Hepatocyte (in vitro differentiated cells): ENCODE results near the gene TOM1L1. TPM values are rescaled to one million over a fixed set of nuclear protein-coding genes. Genes with fewer than 3 reads are reported as not detected.

Experiments used
- DNase-seq: peaks from one replicate; pipeline ENCODE4 v3.0.0-alpha.2; 2016; ENCODE audit warnings: low spot score
- H2AFZ ChIP-seq: fragments of 200-600 bp; sonication (generic); 2 replicates; pipeline ENCODE4 v1.6.0; 2016; ENCODE audit warnings: antibody characterized with exemption, mild to moderate bottlenecking
- H3K27ac ChIP-seq: fragments of 200-600 bp; sonication (generic); 2 replicates; pipeline ENCODE4 v1.5.1; 2016; ENCODE audit warnings: mild to moderate bottlenecking
- H3K27me3 ChIP-seq: fragments of 200-600 bp; sonication (generic); 2 replicates; pipeline ENCODE4 v1.6.1; 2016
- H3K36me3 ChIP-seq: fragments of 200-600 bp; sonication (generic); replicated peaks from 2 replicates; pipeline ENCODE4 v1.5.1; 2016; ENCODE audit warnings: low read depth; ENCODE audit not compliant: insufficient read depth
- H3K4me1 ChIP-seq: fragments of 200-600 bp; sonication (generic); 2 replicates; pipeline ENCODE4 v1.5.1; 2016; ENCODE audit warnings: mild to moderate bottlenecking, moderate library complexity; ENCODE audit not compliant: insufficient read depth
- H3K4me2 ChIP-seq: fragments of 200-600 bp; sonication (generic); 2 replicates; pipeline ENCODE4 v1.6.0; 2016
- H3K4me3 ChIP-seq: fragments of 200-600 bp; sonication (generic); 2 replicates; pipeline ENCODE4 v1.5.1; 2016; ENCODE audit warnings: mild to moderate bottlenecking
- H3K79me2 ChIP-seq: fragments of 200-600 bp; sonication (generic); 2 replicates; pipeline ENCODE4 v1.6.0; 2017; ENCODE audit warnings: mild to moderate bottlenecking
- H3K9me2 ChIP-seq: fragments of 200-600 bp; sonication (generic); replicated peaks from 2 replicates; pipeline ENCODE4 v1.6.0; 2017; ENCODE audit warnings: mild to moderate bottlenecking; ENCODE audit not compliant: insufficient read depth
- H3K9me3 ChIP-seq: fragments of 200-600 bp; sonication (generic); 2 replicates; pipeline ENCODE4 v1.5.1; 2016; ENCODE audit warnings: low read depth, mild to moderate bottlenecking
- H4K20me1 ChIP-seq: fragments of 200-600 bp; sonication (generic); 2 replicates; pipeline ENCODE4 v1.6.0; 2016; ENCODE audit warnings: mild to moderate bottlenecking; ENCODE audit not compliant: insufficient read depth, poor library complexity, severe bottlenecking
- CTCF ChIP-seq: fragments of 200-600 bp; sonication (generic); IDR thresholded peaks from 2 replicates; pipeline ENCODE4 v1.5.1; 2016; ENCODE audit warnings: antibody characterized with exemption, mild to moderate bottlenecking; ENCODE audit not compliant: poor library complexity
- EZH2 ChIP-seq: fragments of 200-600 bp; sonication (generic); IDR thresholded peaks from 2 replicates; pipeline ENCODE4 v1.6.1; 2016; ENCODE audit warnings: antibody characterized with exemption, mild to moderate bottlenecking, borderline replicate concordance
- EZH2phosphoT487 ChIP-seq: fragments of 200-600 bp; sonication (generic); IDR thresholded peaks from one replicate; pipeline ENCODE4 v1.6.1; 2018; ENCODE audit warnings: antibody characterized with exemption, mild to moderate bottlenecking, low read depth, moderate library complexity; ENCODE audit not compliant: unreplicated experiment, severe bottlenecking
- WGBS: methylation state at CpG from one replicate; pipeline ENCODE4 v1.1.6; 2016; ENCODE audit warnings: low lambda C conversion rate; ENCODE audit errors: missing lambda C conversion rate; 5-methylcytosine and 5-hydroxymethylcytosine counted together
- polyA plus RNA-seq: library from polyadenylated mRNA; unstranded; fragments of >200 nt; fragmentation: Nextera tagmentation; extraction: Ambion mirVana; gene quantifications from 2 replicates; pipeline ENCODE4 v1.2.1, GENCODE V29; 2016
- total RNA-seq: library from RNA; depleted of rRNA; stranded (reverse); fragments of >200 nt; gene quantifications from 2 replicates; pipeline ENCODE4 v1.2.3, GENCODE V29; 2014

TOM1L1 gene
- total and polyA plus RNA-seq, 2 experiments from 2014 or later, result 36.9 to 56.0 TPM

DNA sequence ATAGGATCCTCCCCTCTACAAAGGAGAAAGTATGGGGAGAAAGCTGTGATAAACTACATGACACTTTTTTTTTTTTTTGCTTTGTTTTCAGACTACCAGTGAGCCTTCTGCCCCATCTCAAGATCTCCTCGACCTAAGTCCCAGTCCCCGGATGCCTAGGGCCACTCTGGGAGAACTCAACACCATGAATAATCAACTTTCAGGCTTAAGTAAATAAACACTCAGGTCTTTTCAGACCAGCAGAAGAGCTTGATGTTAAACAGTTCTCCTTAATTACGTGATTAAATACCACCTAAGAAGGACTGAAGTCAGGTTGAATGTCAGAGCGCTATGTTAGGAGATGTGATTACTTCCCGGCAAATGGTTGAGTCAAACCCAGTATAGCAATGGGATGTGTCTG is 36.4 kb downstream of the TOM1L1 start:
- Histone ChIP-seq H3K4me2 (no peak overlapping the region), H3K36me3 (no peaks in the 10 kb centered on the region), H4K20me1 (no peaks in the 10 kb centered on the region), H3K9me3 (no peaks in the 10 kb centered on the region), H3K4me1 (peaks cover 20% of the 10 kb centered on the region), H3K9me2 (no peaks in the 10 kb centered on the region), H3K27me3 (no peaks in the 10 kb centered on the region), H3K27ac (no peak overlapping the region), H3K79me2 (no peaks in the 10 kb centered on the region), H2AFZ (no peak overlapping the region), H3K4me3 (no peak overlapping the region)
- DNase-seq, result no peak
- TF ChIP-seq EZH2 (no peak), CTCF (no peak), EZH2phosphoT487 (no peak)
- 62% methylated on average over 5 of the region's 5 CpGs for WGBS

DNA sequence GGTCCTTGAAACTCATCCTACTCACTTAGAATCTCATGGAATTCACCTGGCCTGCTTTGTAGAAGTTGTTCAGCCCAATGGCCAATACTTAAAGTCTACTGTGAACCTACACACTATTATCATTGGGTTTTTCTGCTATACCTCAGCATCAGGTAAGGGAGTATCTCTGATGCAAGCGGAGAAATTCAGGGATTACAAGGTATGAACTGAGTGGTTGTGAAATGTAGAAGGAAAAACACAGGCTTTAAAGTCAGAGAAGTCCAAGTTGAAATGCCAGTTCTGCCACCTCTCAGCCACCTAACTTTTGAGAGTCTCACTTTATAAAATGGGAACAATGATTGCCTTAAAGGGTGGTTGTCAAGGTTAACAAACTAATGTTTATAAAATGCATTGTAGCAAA is 36.8 kb downstream of the TOM1L1 start:
- Histone ChIP-seq H3K36me3 (no peaks in the 10 kb centered on the region), H3K27me3 (no peaks in the 10 kb centered on the region)
- WGBS, result 96% methylated on average over 1 of the region's 1 CpG

DNA sequence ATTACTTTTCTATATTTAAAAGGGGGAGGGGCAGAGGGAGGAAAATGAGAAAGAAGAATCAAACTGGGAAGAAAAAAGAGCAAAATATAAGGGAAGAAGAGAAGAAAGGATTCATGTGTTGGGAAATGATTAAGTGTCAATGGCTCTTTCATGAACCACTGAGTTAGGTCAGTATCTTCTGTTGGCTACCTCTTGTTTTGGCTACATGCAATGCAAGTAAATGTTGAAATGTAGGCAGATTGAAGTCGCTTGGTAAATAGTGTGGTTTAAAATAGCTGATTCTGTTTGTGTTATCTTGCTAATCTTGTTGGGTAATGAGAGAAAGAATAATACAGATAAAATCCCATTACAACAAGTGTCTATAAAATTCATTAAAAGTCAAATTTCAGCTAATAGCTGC is 40.6 kb downstream of the TOM1L1 start:
- Histone ChIP-seq H2AFZ (no peak overlapping the region), H3K9me3 (no peaks in the 10 kb centered on the region), H3K79me2 (no peaks in the 10 kb centered on the region), H3K27ac (no peak overlapping the region), H3K27me3 (no peaks in the 10 kb centered on the region), H3K4me3 (no peak overlapping the region), H3K9me2 (no peaks in the 10 kb centered on the region), H3K4me1 (no peaks in the 10 kb centered on the region), H3K36me3 (no peaks in the 10 kb centered on the region), H3K4me2 (no peak overlapping the region), H4K20me1 (no peaks in the 10 kb centered on the region)
- DNase-seq, result no peak
- TF ChIP-seq EZH2phosphoT487 (no peak), CTCF (no peak), EZH2 (no peak)
- 100% methylated on average over 1 of the region's 1 CpG for WGBS

More for the DNA sequence above, 36.8 kb downstream of the TOM1L1 start:
- Histone ChIP-seq H2AFZ (no peak overlapping the region), H3K4me2 (no peak overlapping the region), H3K79me2 (no peaks in the 10 kb centered on the region), H3K9me3 (no peaks in the 10 kb centered on the region), H3K9me2 (no peaks in the 10 kb centered on the region), H4K20me1 (no peaks in the 10 kb centered on the region), H3K4me3 (no peak overlapping the region), H3K4me1 (peaks cover 20% of the 10 kb centered on the region), H3K27ac (no peak overlapping the region)
- TF ChIP-seq EZH2, result no peak
- no peak for TF ChIP-seq CTCF
- TF ChIP-seq EZH2phosphoT487, result no peak
- DNase-seq, result no peak

DNA sequence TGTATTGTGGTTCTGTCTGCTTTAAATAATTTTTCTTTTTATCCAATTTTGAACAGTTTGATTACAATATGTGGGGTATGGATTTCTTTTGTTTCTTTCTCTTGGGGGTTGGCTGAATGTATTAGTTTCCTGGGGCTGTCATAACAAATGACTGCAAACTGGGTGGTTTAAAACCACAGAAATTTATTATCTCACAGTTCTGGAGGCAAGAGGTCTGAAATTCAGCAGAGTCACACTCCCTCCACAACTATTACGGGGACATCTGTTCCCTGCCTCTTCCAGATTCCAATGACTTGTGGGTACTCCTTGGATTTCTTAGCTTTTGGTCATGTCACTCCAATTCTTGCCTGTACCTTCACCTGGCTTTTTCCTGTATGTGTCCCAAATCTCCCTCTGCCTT is 44.1 kb downstream of the TOM1L1 start:
- H3K4me3 ChIP-seq, result no peak overlapping the region
- H3K4me2 ChIP-seq, result no peak overlapping the region
- H3K9me2 ChIP-seq, result no peaks in the 10 kb centered on the region
- no peaks in the 10 kb centered on the region for H4K20me1 ChIP-seq
- no peaks in the 10 kb centered on the region for H3K79me2 ChIP-seq
- H3K27ac ChIP-seq, result no peak overlapping the region
- H3K36me3 ChIP-seq, result no peaks in the 10 kb centered on the region
- H3K9me3 ChIP-seq, result no peaks in the 10 kb centered on the region
- no peaks in the 10 kb centered on the region for H3K4me1 ChIP-seq
- H2AFZ ChIP-seq, result no peak overlapping the region
- no peaks in the 10 kb centered on the region for H3K27me3 ChIP-seq
- TF ChIP-seq CTCF, result no peak
- TF ChIP-seq EZH2, result no peak
- no peak for TF ChIP-seq EZH2phosphoT487
- WGBS, result 77% methylated on average over 1 of the region's 1 CpG
- no peak for DNase-seq
